Stimulated activated naive CD8-positive, alpha-beta T cell treated with anti-CD3 and anti-CD28 coated beads, Interleukin-15, Interleukin-2, amounts not matched to agents 100 ng/mL and 50 ng/mL, for 24 hours (primary cell): ENCODE data around the gene PLA2G2A.

Experiments used
- H3K27ac Mint-ChIP-seq: one replicate; pipeline ENCODE4 v1.8.0; 2021; ENCODE audit warnings: mild to moderate bottlenecking, mixed read lengths
- H3K27me3 Mint-ChIP-seq: one replicate; pipeline ENCODE4 v1.8.0; 2021; ENCODE audit warnings: mixed read lengths
- H3K36me3 Mint-ChIP-seq: one replicate; pipeline ENCODE4 v1.8.0; 2021; ENCODE audit warnings: low read depth, mixed read lengths
- H3K4me1 Mint-ChIP-seq: one replicate; pipeline ENCODE4 v1.8.0; 2021; ENCODE audit warnings: low read depth, mixed read lengths
- H3K4me3 Mint-ChIP-seq: one replicate; pipeline ENCODE4 v1.8.0; 2021; ENCODE audit warnings: mild to moderate bottlenecking, mixed read lengths
- H3K9me3 Mint-ChIP-seq: one replicate; pipeline ENCODE4 v1.8.0; 2021; ENCODE audit warnings: mixed read lengths

PLA2G2A gene

GRCh38 chr1:19926296-19927129 is 52.9 kb downstream of the PLA2G2A start:
- H3K36me3 Mint-ChIP-seq = no peaks in the 10 kb centered on the region
- no peaks in the 10 kb centered on the region for H3K9me3 Mint-ChIP-seq
- no peak overlapping the region for H3K4me3 Mint-ChIP-seq
- H3K27ac Mint-ChIP-seq = no peak overlapping the region
- H3K27me3 Mint-ChIP-seq = peaks cover 8% of the 10 kb centered on the region
- H3K4me1 Mint-ChIP-seq = no peaks in the 10 kb centered on the region
